H1 (cell line): ENCODE measurements around the gene FAAH. TPM values are rescaled to one million over a fixed set of nuclear protein-coding genes. Genes with fewer than 3 reads are reported as not detected.

Experiments used
- CTCF ChIA-PET: fragments of 300-600 bp; sonication (Branson Sonifier 250); formaldehyde crosslinking; loops from one replicate; lab custom pipeline; 2021; ENCODE audit not compliant: partially characterized antibody; lab: Charles Lee
- POLR2A ChIA-PET: fragments of 300-600 bp; sonication (Branson Sonifier 250); formaldehyde crosslinking; loops from one replicate; lab custom pipeline; 2021; ENCODE audit warnings: inconsistent platforms; ENCODE audit not compliant: partially characterized antibody; lab: Charles Lee
- DNase-seq, 2 experiments: peaks; one replicate each; pipeline versions ENCODE4 v3.0.0 to v3.0.0-alpha.2; 2010 to 2022; ENCODE audit warnings: low spot score in 2 of 2, low read depth in 1 of 2, mixed read lengths in 1 of 2
- FAIRE-seq: peaks from 2 replicates; lab custom pipeline; 2011; peaks lifted over from hg19 to GRCh38; lab: Jason Lieb, UNC
- H2AFZ ChIP-seq: 2 replicates; pipeline ENCODE4 v1.8.1; 2012; ENCODE audit warnings: low read length, inconsistent platforms
- H2AK5ac ChIP-seq: 2 replicates; pipeline ENCODE4 v1.6.1; 2013; ENCODE audit warnings: low read depth, low read length
- H2BK120ac ChIP-seq: replicated peaks from 2 replicates; pipeline ENCODE3; 2013; ENCODE audit warnings: low read depth, low read length, inconsistent platforms
- H2BK12ac ChIP-seq: 2 replicates; pipeline ENCODE4 v1.6.1; 2013; ENCODE audit warnings: low read depth, low read length
- H2BK15ac ChIP-seq: 2 replicates; pipeline ENCODE4 v1.6.1; 2013; ENCODE audit warnings: low read length
- H2BK20ac ChIP-seq: 2 replicates; pipeline ENCODE4 v1.6.1; 2013; ENCODE audit warnings: low read length
- H2BK5ac ChIP-seq: 2 replicates; pipeline ENCODE4 v1.6.1; 2013; ENCODE audit warnings: low read depth, low read length
- H3K14ac ChIP-seq: 2 replicates; pipeline ENCODE4 v1.6.1; 2013; ENCODE audit warnings: inconsistent platforms; ENCODE audit not compliant: insufficient read length
- H3K18ac ChIP-seq: 2 replicates; pipeline ENCODE4 v1.6.1; 2013; ENCODE audit warnings: low read length; ENCODE audit errors: extremely low read depth
- H3K23ac ChIP-seq: 2 replicates; pipeline ENCODE4 v1.6.1; 2013; ENCODE audit warnings: inconsistent platforms; ENCODE audit not compliant: insufficient read length
- H3K23me2 ChIP-seq: 2 replicates; pipeline ENCODE4 v1.6.1; 2013; ENCODE audit warnings: low read depth, low read length
- H3K27ac ChIP-seq: 2 replicates; pipeline ENCODE4 v1.6.1; 2011; ENCODE audit warnings: low read depth, low read length, inconsistent platforms
- H3K27me3 ChIP-seq, 4 experiments: replicated peaks in 1 of 4; 1 replicate in 1 of 4; 2 replicates in 3 of 4; pipeline versions ENCODE4 v1.6.1 to v1.8.1; 2011 to 2013; ENCODE audit warnings: low read length in 3 of 4, mild to moderate bottlenecking in 3 of 4, inconsistent platforms in 2 of 4, mixed read lengths in 2 of 4, moderate library complexity in 1 of 4; ENCODE audit not compliant: control insufficient read depth in 3 of 4, insufficient read depth in 3 of 4; ENCODE audit errors: extremely low read depth in 1 of 4
- H3K36me3 ChIP-seq, 4 experiments: 2 replicates each; pipeline versions ENCODE4 v1.6.1 to v1.8.1; 2011 to 2013; ENCODE audit warnings: mild to moderate bottlenecking in 4 of 4, low read length in 3 of 4, moderate library complexity in 2 of 4, control low read depth in 1 of 4, inconsistent platforms in 1 of 4; ENCODE audit not compliant: insufficient read depth in 4 of 4, control insufficient read depth in 2 of 4
- H3K4ac ChIP-seq: replicated peaks from 2 replicates; pipeline ENCODE3; 2013; ENCODE audit warnings: low read length, low read depth, mixed read lengths, inconsistent platforms; ENCODE audit not compliant: insufficient read length
- H3K4me1 ChIP-seq, 4 experiments: replicated peaks in 1 of 4; 1 replicate in 1 of 4; 2 replicates in 3 of 4; pipeline versions ENCODE4 v1.6.1 to v1.8.1; 2011 to 2013; ENCODE audit warnings: low read length in 3 of 4, inconsistent platforms in 2 of 4, mixed read lengths in 1 of 4; ENCODE audit not compliant: insufficient read depth in 4 of 4, control insufficient read depth in 3 of 4
- H3K4me2 ChIP-seq, 2 experiments: 2 replicates each; pipeline versions ENCODE4 v1.6.1 to v1.8.1; 2011 to 2013; ENCODE audit warnings: low read depth in 2 of 2, low read length in 2 of 2, control low read depth in 1 of 2, inconsistent platforms in 1 of 2, mild to moderate bottlenecking in 1 of 2; ENCODE audit not compliant: insufficient read depth in 1 of 2
- H3K4me3 ChIP-seq, 4 experiments: fragments of 200-600, 300-600 bp in 1 of 4; sonication (generic), shearing (Covaris generic), sonication (Bioruptor Twin) in 1 of 4; 2 replicates each; pipeline versions ENCODE4 v1.5.1 to v1.8.1; 2011 to 2016; ENCODE audit warnings: low read length in 4 of 4, low read depth in 3 of 4, control low read depth in 2 of 4, inconsistent platforms in 2 of 4, mild to moderate bottlenecking in 2 of 4, mixed read lengths in 1 of 4, moderate library complexity in 1 of 4; ENCODE audit not compliant: insufficient read depth in 2 of 4; ENCODE audit errors: extremely low read depth in 1 of 4
- H3K56ac ChIP-seq: replicated peaks from 2 replicates; pipeline ENCODE3; 2013; ENCODE audit warnings: low read depth, mild to moderate bottlenecking, mixed read lengths, low read length, inconsistent platforms; ENCODE audit not compliant: insufficient read length
- H3K79me1 ChIP-seq: 2 replicates; pipeline ENCODE4 v1.6.1; 2013; ENCODE audit warnings: low read depth, low read length, control low read depth
- H3K79me2 ChIP-seq, 2 experiments: 2 replicates each; pipeline versions ENCODE4 v1.6.1 to v1.8.1; 2012 to 2013; ENCODE audit warnings: low read length in 2 of 2, mild to moderate bottlenecking in 2 of 2, inconsistent platforms in 1 of 2; ENCODE audit not compliant: insufficient read depth in 2 of 2, control insufficient read depth in 1 of 2
- H3K9ac ChIP-seq, 4 experiments: replicated peaks in 1 of 4; 1 replicate in 1 of 4; 2 replicates in 3 of 4; pipeline versions ENCODE4 v1.6.1 to v1.8.1; 2011 to 2013; ENCODE audit warnings: low read depth in 3 of 4, low read length in 3 of 4, control low read depth in 2 of 4, mild to moderate bottlenecking in 2 of 4, moderate library complexity in 2 of 4, inconsistent platforms in 1 of 4; ENCODE audit errors: extremely low read depth in 1 of 4
- H3K9me3 ChIP-seq, 2 experiments: 2 replicates each; pipeline versions ENCODE4 v1.6.1 to v1.8.1; 2012 to 2013; ENCODE audit warnings: mild to moderate bottlenecking in 2 of 2, moderate library complexity in 2 of 2, control low read depth in 1 of 2, inconsistent platforms in 1 of 2, low read depth in 1 of 2, low read length in 1 of 2, mixed read lengths in 1 of 2; ENCODE audit not compliant: insufficient read depth in 2 of 2
- H4K20me1 ChIP-seq, 2 experiments: replicated peaks in 1 of 2; 2 replicates each; pipeline versions ENCODE3 to v1.8.1; 2011 to 2013; ENCODE audit warnings: inconsistent platforms in 2 of 2, low read length in 2 of 2, mild to moderate bottlenecking in 1 of 2; ENCODE audit not compliant: insufficient read depth in 2 of 2, control insufficient read depth in 1 of 2
- H4K5ac ChIP-seq: 2 replicates; pipeline ENCODE4 v1.6.1; 2013; ENCODE audit warnings: low read length, low read depth, mixed read lengths, inconsistent platforms; ENCODE audit not compliant: insufficient read length
- H4K8ac ChIP-seq: 2 replicates; pipeline ENCODE4 v1.8.0; 2013; ENCODE audit warnings: mild to moderate bottlenecking, moderate library complexity, low read length, inconsistent platforms; ENCODE audit not compliant: insufficient read depth; ENCODE audit errors: extremely low read depth
- H4K91ac ChIP-seq: replicated peaks from 2 replicates; pipeline ENCODE3; 2013; ENCODE audit warnings: low read length, mixed read lengths, inconsistent platforms; ENCODE audit not compliant: insufficient read length
- BACH1 ChIP-seq: IDR thresholded peaks from 2 replicates; pipeline ENCODE4 v1.6.1; 2012; ENCODE audit warnings: low read length, improper control_type of control experiment
- CEBPB ChIP-seq: IDR thresholded peaks from 2 replicates; pipeline ENCODE4 v1.6.1; 2012; ENCODE audit warnings: low read depth, low read length
- FOSL1 ChIP-seq: IDR thresholded peaks from 2 replicates; pipeline ENCODE4 v1.6.1; 2011; ENCODE audit warnings: mild to moderate bottlenecking, low read depth, low read length, moderate library complexity; ENCODE audit not compliant: insufficient read depth
- KDM5A ChIP-seq: fragments of 200-600 bp; IDR thresholded peaks from 2 replicates; pipeline ENCODE4 v1.7.1; 2012; ENCODE audit warnings: mild to moderate bottlenecking, low read length, inconsistent platforms, mixed read lengths
- PHF8 ChIP-seq: fragments of 200-600 bp; sonication (generic); conservative IDR thresholded peaks from 2 replicates; pipeline ENCODE4 v1.7.1; 2012; ENCODE audit warnings: low read depth, mild to moderate bottlenecking, inconsistent platforms, low read length, moderate library complexity
- RFX5 ChIP-seq: IDR thresholded peaks from 2 replicates; pipeline ENCODE4 v1.6.1; 2011; ENCODE audit warnings: low read depth, low read length, improper control_type of control experiment, borderline replicate concordance
- RXRA ChIP-seq: IDR thresholded peaks from 2 replicates; pipeline ENCODE4 v1.6.1; 2011; ENCODE audit warnings: low read depth, mild to moderate bottlenecking, low read length, moderate library complexity; ENCODE audit not compliant: insufficient read depth
- SIX5 ChIP-seq: IDR thresholded peaks from 2 replicates; pipeline ENCODE4 v1.6.1; 2011; ENCODE audit warnings: mild to moderate bottlenecking, low read depth, low read length
- SRF ChIP-seq: IDR thresholded peaks from 2 replicates; pipeline ENCODE4 v1.6.1; 2011; ENCODE audit warnings: mild to moderate bottlenecking, low read depth, low read length, moderate library complexity
- WGBS, 2 experiments: shearing (Covaris generic) in 1 of 2; methylation state at CpG; one replicate each; pipeline versions ENCODE4 v1.1.6 to v1.1.7; 2013 to 2015; ENCODE audit warnings: low lambda C conversion rate in 2 of 2, mixed read lengths in 2 of 2, inconsistent platforms in 1 of 2, low coverage in 1 of 2, missing lambda C conversion rate in 1 of 2; ENCODE audit not compliant: insufficient replicate concordance in 2 of 2, insufficient coverage in 1 of 2, insufficient read length in 1 of 2; ENCODE audit errors: extremely low coverage in 1 of 2, missing lambda C conversion rate in 1 of 2; 5-methylcytosine and 5-hydroxymethylcytosine counted together
- polyA plus RNA-seq, 7 experiments: library from polyadenylated mRNA; depleted of rRNA in 3 of 7; stranded (reverse) in 5 of 7; unstranded in 2 of 7; fragments of >200 nt in 5 of 7; fragments of 200-250 nt in 2 of 7; gene quantifications; 1 replicate in 5 of 7; 2 replicates in 1 of 7; 4 replicates in 1 of 7; pipeline versions ENCODE4 v1.2.1 to v1.2.3, GENCODE V29; 2011 to 2013; ENCODE audit warnings: missing spikeins in 2 of 7, mixed read lengths in 2 of 7
- total RNA-seq: library from RNA; stranded (reverse); fragmentation: NEBNext Ultra II Directional; extraction: Animal tissue kit (Norgen Biotek cat#: 25700); gene quantifications from 2 replicates; pipeline ENCODE4 v1.2.1, GENCODE V29; 2021
- TF ChIP-seq, protein P1 (sequence below), 3 experiments: IDR thresholded peaks; 1 replicate in 2 of 3; 2 replicates in 1 of 3; pipeline versions ENCODE4 v1.5.1 to v1.6.1; 2011; ENCODE audit warnings: low read length in 3 of 3, mild to moderate bottlenecking in 3 of 3, inconsistent platforms in 2 of 3, low read depth in 1 of 3, moderate library complexity in 1 of 3; ENCODE audit not compliant: insufficient read depth in 1 of 3; ENCODE audit errors: control extremely low read depth in 1 of 3

Gene FAAH
- total and polyA plus RNA-seq, 2 of the 8 experiments (the other 6 are each of a cell fraction or from before 2014, with no cell fraction given): 41.2 to 47.3 TPM

- no peak overlapping the region for H2AFZ ChIP-seq
- H3K4ac ChIP-seq: no peak overlapping the region
- no peaks in the 10 kb centered on the region for H3K23me2 ChIP-seq
- no peak overlapping the region for H3K14ac ChIP-seq
- H2BK5ac ChIP-seq: no peak overlapping the region
- H4K5ac ChIP-seq: no peak overlapping the region
- H3K9me3 ChIP-seq: no peaks in the 10 kb centered on the region
- no peak overlapping the region for H3K9ac ChIP-seq
- H3K56ac ChIP-seq: no peak overlapping the region
- H4K8ac ChIP-seq: peak overlapping the region; percentile 59; the same call in 1 of the 2 replicates
- H3K4me3 ChIP-seq: no peak overlapping the region
- no peak overlapping the region for H3K23ac ChIP-seq
- H2BK20ac ChIP-seq: no peak overlapping the region
- H3K4me1 ChIP-seq: no peaks in the 10 kb centered on the region
- no peak overlapping the region for H4K91ac ChIP-seq
- no peaks in the 10 kb centered on the region for H3K36me3 ChIP-seq
- 89% methylated on average over 16 of the region's 16 CpGs; no CpG with 5 or more reads in 1 of the 2 experiments for WGBS, 2 experiments
- POLR2A ChIA-PET: interaction anchor here (0.9 to 11.1 kb wide), 4 partner anchors 7 to 14 kb away, joined by 3 to 80 read pairs (median 3); no protein-coding TSS in a partner anchor
- no peak overlapping the region for H3K18ac ChIP-seq
- CTCF ChIA-PET: interaction anchor here (0.9 to 27.2 kb wide), 5 partner anchors 10 to 105 kb away, joined by 3 to 513 read pairs (median 4); no protein-coding TSS in a partner anchor
- no peak for DNase-seq
- H2BK120ac ChIP-seq: no peak overlapping the region
- H2AK5ac ChIP-seq: no peak overlapping the region
- no peak overlapping the region for H3K4me2 ChIP-seq
- no peaks in the 10 kb centered on the region for H3K79me2 ChIP-seq
- H3K79me1 ChIP-seq: no peaks in the 10 kb centered on the region
- no peak overlapping the region for H2BK12ac ChIP-seq
- FAIRE-seq: no peak
- H3K27ac ChIP-seq: no peak overlapping the region
- no peak overlapping the region for H2BK15ac ChIP-seq
- no peaks in the 10 kb centered on the region; a peak in 1 of 7 replicates for H3K27me3 ChIP-seq
- H4K20me1 ChIP-seq: no peaks in the 10 kb centered on the region
- TF ChIP-seq CEBPB: no peak
- TF ChIP-seq PHF8: no peak
- no peak for TF ChIP-seq RFX5
- no peak for TF ChIP-seq BACH1
- TF ChIP-seq SIX5: no peak
- no peak for TF ChIP-seq FOSL1
- no peak for TF ChIP-seq KDM5A
- TF ChIP-seq SRF: no peak
- TF ChIP-seq, protein P1, sequence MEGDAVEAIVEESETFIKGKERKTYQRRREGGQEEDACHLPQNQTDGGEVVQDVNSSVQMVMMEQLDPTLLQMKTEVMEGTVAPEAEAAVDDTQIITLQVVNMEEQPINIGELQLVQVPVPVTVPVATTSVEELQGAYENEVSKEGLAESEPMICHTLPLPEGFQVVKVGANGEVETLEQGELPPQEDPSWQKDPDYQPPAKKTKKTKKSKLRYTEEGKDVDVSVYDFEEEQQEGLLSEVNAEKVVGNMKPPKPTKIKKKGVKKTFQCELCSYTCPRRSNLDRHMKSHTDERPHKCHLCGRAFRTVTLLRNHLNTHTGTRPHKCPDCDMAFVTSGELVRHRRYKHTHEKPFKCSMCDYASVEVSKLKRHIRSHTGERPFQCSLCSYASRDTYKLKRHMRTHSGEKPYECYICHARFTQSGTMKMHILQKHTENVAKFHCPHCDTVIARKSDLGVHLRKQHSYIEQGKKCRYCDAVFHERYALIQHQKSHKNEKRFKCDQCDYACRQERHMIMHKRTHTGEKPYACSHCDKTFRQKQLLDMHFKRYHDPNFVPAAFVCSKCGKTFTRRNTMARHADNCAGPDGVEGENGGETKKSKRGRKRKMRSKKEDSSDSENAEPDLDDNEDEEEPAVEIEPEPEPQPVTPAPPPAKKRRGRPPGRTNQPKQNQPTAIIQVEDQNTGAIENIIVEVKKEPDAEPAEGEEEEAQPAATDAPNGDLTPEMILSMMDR (IDR thresholded peaks at IDR 0.05; ENCODE audit: control extremely low read depth in 1 of 3, insufficient read depth in 1 of 3, low read depth in 1 of 3, low read length in 3 of 3): no peak
- no peak for TF ChIP-seq RXRA
Measured at GRCh38 chr1:46423574-46424240, 29.6 kb downstream of the FAAH start.
